DMS53 (cell line): Measurements from ENCODE around the gene LARGE1.

Experiments used
- DNase-seq: peaks from one replicate; lab custom pipeline; 2025; lab: John Stamatoyannopoulos, UW

LARGE1 gene

GRCh38 chr22:33819743-33820142, 100.5 kb downstream of the LARGE1 start:
- no peak for DNase-seq

- no peak for DNase-seq
These were observed 102.7 kb downstream of the LARGE1 start for GRCh38 chr22:33817512-33818127.

- DNase-seq, result no peak
These were observed 107.8 kb downstream of the LARGE1 start for GRCh38 chr22:33812360-33812977.

- DNase-seq, result no peak
These were observed 108.6 kb downstream of the LARGE1 start for GRCh38 chr22:33811686-33812085.

- DNase-seq, result no peak
These were observed 109.1 kb downstream of the LARGE1 start for GRCh38 chr22:33811208-33811607.

- DNase-seq, result no peak
These were observed 112.8 kb downstream of the LARGE1 start for GRCh38 chr22:33807470-33807869.

- no peak for DNase-seq
These were observed 114.1 kb downstream of the LARGE1 start for GRCh38 chr22:33806191-33806590.

GRCh38 chr22:33803371-33804282, 116.6 kb downstream of the LARGE1 start:
- no peak for DNase-seq

GRCh38 chr22:33798401-33798800, 121.9 kb downstream of the LARGE1 start:
- no peak for DNase-seq

GRCh38 chr22:33796494-33796893, 123.8 kb downstream of the LARGE1 start:
- DNase-seq, result no peak

- DNase-seq, result no peak
These were observed 126.8 kb downstream of the LARGE1 start for GRCh38 chr22:33793475-33793874.

GRCh38 chr22:33792832-33793231, 127.4 kb downstream of the LARGE1 start:
- no peak for DNase-seq

- no peak for DNase-seq
These were observed 130.5 kb downstream of the LARGE1 start for GRCh38 chr22:33789690-33790253.

GRCh38 chr22:33788927-33789326, 131.3 kb downstream of the LARGE1 start:
- no peak for DNase-seq

- DNase-seq, result no peak
These were observed 132.4 kb downstream of the LARGE1 start for GRCh38 chr22:33787645-33788456.

- DNase-seq, result no peak
These were observed 134.1 kb downstream of the LARGE1 start for GRCh38 chr22:33786149-33786548.

GRCh38 chr22:33785283-33785968, 134.8 kb downstream of the LARGE1 start:
- DNase-seq, result no peak

GRCh38 chr22:33781411-33781810, 138.9 kb downstream of the LARGE1 start:
- DNase-seq, result no peak

GRCh38 chr22:33780531-33781136, 139.6 kb downstream of the LARGE1 start:
- DNase-seq, result no peak

GRCh38 chr22:33779243-33779642, 141.0 kb downstream of the LARGE1 start:
- DNase-seq, result no peak

- no peak for DNase-seq
These were observed 143.8 kb downstream of the LARGE1 start for GRCh38 chr22:33776491-33776890.
